Activated CD8-positive, alpha-beta memory T cell treated with anti-CD3 and anti-CD28 coated beads, Interleukin-2, amount 50 U/mL, for 4 hours (primary cell): ENCODE measurements around the gene ELL2.
"Not testable (repeated sequence)": the region's sequence is repeated elsewhere in the genome, so short reads cannot be mapped to it uniquely, and the experiment has no call there.

Experiments
- DNase-seq: peaks from one replicate; pipeline ENCODE4 v3.0.0-alpha.2; 2020

The ELL2 gene

DNA sequence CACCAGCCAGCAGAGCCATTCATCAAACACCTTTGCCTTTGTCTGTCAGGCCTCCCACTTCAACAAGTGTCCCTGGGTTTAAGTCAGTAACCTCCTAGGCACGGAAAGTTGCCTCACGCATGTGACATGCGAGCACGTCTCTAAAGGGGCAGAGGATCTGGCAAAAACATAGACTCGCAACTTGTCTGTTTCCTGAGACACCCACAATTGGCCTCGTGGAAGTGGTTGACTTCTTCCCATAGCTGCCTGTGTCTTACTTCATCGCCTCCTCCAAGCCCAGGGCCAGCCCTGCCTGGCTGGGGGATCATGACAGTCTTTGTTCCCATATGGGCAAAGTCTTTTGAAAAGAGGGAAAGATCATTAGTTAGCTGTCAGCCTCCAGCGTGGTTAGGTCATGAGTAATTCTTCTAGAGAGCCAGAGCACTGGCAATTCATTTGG, 103.6 kb downstream of the ELL2 start:
- DNase-seq = no peak

GRCh38 chr5:95857185-95857945, 104.3 kb downstream of the ELL2 start:
- no peak for DNase-seq

- DNase-seq = no peak
These were observed 105.1 kb downstream of the ELL2 start for GRCh38 chr5:95856501-95856981.

DNA sequence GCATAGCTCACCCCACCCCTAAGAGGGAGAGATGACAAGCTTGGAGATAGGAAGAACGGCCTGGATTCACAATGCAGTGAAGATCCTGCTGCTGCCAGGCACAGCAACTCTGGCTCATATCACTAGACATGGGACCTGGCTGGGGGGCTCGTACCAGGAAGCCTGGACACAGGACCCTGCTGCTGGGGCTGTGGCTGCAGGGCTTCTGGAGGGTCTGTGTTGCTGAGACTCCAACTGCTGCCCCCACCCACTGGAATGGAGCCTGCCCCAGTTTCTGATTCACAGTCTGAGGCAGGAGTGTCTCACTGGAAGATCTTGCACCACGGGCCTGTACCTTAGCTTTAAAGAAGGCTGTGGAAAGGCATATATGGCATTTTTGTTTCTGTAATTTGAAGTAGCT, 108.2 kb downstream of the ELL2 start:
- DNase-seq = no peak

DNA sequence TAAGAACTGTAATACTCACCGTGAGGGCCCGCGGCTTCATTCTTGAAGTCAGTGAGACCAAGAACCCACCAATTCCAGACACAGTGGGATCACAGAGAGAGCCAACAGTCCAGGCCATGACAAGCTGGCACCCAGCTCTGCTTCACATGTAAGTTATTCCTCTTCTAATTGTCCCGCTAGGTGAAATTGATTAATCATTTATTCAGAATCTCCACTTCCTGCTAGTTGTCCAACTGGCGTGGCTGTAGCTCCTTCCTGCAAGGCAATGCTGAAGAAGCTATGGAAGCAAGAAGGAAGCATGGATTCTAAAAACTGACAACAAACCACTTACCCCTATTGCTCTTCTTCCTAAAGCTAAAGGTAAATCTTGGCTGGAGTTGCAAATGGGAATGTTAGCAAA, 109.1 kb downstream of the ELL2 start:
- DNase-seq = no peak

DNA sequence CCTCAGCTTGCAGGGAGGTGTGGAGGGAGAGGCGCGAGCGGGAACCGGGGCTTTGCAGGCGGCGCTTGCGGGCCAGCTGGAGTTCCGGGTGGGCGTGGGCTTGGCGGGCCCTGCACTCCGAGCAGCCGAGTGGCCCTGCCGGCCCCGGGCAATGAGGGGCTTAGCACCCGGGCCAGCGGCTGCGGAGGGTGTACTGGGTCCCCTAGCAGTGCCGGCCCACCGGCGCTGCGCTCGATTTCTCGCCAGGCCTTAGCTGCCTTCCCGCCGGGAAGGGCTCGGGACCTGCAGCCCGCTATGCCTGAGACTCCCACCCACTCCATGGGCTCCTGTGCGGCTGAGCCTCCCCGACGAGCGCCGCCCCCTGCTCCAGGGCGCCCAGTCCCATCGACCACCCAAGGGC, 110.5 kb downstream of the ELL2 start:
- DNase-seq = not testable (repeated sequence)

DNA sequence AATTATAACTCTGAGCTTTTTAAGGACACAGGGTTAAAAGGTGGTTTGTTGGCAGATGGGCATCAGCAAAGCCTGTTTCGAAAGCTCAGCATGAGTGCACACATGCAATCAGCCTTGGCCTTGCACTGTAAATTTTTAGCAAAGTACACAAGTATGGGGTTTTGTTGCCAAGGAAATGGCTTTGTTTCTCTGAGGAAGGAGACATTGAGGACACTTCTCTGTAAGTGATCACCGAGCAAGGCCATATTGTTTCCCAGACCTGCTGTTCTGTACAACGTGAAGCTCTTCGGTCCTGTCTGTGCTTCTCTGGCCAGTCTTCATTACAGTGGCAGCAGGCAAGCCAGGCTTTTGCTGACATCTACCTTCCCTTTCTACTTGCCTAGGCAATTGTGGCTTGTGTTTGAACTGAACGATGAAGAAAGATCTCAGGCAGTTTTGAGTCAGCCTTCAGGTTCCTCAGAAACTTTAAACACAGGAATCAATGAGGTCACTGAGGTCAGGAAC, 111.2 kb downstream of the ELL2 start:
- DNase-seq = no peak

GRCh38 chr5:95848701-95849100, 113.0 kb downstream of the ELL2 start:
- no peak for DNase-seq

DNA sequence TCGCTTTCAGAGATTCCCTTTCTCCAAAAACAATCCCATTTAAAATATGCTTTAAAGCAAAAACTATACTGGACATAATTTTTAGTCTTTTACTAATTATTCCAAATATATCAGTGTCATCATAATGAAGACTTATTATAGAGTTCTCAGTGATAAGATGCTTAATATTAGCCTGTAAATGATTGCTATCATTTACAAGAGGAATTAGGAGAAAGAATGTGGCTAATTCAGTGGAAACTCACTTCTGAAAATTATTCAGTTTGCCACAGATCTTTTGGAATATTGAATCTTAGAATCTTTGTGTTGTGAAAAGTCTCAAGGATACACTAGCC, 114.4 kb downstream of the ELL2 start:
- DNase-seq = no peak

DNA sequence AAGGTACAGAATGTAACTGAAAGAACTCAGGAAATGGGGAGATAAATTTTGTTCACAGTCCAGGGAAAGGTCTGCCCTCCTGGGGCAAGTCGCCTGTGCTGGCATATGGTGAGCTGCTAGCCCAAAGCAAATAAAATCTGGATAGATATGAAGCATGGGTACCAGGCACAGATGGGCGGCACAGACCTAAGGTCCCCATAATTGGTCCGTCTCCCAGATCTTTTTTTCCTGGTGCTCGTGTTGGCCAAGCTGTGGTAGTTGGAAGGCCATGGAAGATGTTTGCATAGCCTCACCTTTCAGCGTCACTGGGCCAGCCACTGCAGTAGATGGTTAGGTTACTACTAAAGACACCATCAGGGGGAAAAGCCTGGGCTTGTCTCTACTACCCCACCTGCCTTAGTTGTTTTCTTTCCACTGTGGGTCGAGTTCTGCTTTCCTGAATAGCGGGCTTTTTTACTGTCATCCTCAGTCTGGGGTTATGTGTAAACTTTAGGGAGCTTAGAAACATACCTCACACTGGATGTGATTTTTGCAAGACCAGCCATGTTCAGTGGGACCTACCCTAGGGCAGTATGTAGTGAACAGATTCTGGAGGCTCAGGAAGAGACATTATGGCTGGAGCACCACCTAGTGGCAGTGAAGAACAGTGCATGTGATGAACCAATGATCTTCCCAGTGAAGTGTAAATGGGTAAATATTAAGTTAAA, 114.9 kb downstream of the ELL2 start:
- peak; percentile 71 for DNase-seq

- DNase-seq = no peak
These were observed 116.3 kb downstream of the ELL2 start for GRCh38 chr5:95845391-95845790.

DNA sequence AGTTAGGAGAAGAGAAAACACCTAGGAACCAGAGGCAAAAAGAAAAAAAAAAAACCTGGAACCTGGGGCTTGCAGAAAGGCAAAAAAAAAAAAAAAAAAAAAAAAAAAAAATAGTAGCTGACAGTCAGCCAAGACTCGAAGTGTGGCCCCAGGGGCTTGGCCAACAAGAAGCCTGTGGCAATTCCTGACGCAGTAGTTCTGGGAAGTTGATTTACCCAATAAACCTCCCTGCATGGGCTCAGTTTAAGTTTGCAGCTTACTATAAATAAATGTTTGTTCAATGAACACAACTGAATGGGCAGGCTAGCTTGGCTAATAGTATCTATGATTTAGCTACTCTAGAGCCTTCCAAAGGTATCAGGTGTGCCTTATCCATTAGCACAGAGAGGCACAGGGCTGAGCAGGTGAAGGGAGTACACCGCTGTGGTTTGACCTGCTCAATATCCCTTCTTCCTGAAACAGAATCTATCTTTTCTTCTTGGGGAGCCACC, 117.9 kb downstream of the ELL2 start:
- no peak for DNase-seq

- DNase-seq = peak; percentile 52
These were observed 118.7 kb downstream of the ELL2 start for GRCh38 chr5:95842854-95843544.

- DNase-seq = no peak
These were observed 119.5 kb downstream of the ELL2 start for GRCh38 chr5:95841914-95842812.

DNA sequence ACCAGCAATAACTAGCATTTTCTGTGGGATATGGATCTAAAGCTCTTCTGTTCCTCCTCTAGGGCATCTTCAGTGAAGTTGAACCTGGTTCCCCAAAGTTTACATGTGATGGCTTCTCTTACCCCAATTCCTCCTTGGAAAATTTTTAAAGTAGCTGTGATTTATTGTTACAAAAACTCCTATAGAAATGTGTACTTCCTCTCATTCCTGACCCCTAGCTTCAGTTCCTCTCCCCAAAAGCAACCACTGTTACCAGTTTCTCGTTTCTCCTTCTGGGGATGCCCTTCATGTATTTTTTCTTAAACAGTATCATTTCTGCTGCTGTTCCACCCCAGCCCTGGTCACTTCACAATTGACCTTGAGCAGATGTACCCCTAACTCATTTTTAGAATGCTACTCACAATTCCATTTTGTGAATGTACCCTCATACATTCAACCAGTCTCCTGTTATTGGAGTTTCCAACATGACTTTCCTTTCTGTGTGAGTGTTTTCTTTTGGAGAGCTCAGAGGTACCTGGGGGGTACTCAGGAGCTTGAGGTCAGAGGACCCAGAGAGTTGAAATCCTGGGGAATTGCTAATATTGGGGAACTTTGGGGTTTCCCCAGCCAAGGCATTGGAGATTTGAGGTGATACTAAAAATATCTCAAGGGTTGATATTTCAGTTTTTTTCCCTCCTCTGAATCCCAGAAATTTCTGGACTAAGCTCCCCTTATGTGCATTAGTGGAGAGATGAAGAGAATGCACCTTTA, 120.5 kb downstream of the ELL2 start:
- DNase-seq = no peak

- no peak for DNase-seq
These were observed 122.0 kb downstream of the ELL2 start for GRCh38 chr5:95839658-95840057.

- no peak for DNase-seq
These were observed 123.1 kb downstream of the ELL2 start for GRCh38 chr5:95838556-95838955.

- no peak for DNase-seq
These were observed 123.6 kb downstream of the ELL2 start for GRCh38 chr5:95838001-95838520.

DNA sequence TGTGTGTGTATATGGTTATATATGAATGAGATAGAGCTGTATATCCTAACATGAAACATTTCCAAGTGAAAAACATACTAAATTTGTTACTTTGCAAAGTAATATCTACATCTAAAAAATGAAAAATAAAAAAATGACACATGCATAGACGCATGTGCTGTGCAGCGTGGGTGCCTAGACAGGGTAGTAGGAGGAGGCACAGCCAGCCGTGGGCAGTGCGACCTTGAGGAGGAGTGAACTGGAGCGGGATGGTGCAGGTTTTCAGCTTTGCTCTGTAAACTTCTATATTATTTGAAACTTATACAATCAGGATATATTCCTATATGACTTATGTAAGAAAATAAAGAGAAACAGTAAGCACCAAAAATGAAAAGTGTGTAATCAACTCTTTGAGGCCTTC, 124.2 kb downstream of the ELL2 start:
- no peak for DNase-seq

DNA sequence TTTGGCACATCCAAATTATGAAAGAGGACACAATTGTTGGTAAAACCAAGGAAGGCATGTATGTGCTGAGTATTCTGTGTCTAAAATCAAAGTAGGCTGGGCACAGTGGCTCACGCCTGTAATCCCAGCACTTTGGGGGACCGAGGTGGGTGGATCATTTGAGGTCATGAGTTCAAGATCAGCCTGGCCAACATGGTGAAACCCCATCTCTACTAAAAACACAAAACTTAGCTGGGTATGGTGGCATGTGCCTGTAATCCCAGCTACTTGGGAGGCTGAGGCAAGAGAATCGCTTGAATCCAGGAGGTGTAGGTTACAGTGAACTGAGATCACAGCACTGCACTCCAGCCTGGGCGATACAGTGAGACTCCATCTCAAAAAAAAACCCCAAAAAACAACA, 124.7 kb downstream of the ELL2 start:
- not testable (repeated sequence) for DNase-seq

DNA sequence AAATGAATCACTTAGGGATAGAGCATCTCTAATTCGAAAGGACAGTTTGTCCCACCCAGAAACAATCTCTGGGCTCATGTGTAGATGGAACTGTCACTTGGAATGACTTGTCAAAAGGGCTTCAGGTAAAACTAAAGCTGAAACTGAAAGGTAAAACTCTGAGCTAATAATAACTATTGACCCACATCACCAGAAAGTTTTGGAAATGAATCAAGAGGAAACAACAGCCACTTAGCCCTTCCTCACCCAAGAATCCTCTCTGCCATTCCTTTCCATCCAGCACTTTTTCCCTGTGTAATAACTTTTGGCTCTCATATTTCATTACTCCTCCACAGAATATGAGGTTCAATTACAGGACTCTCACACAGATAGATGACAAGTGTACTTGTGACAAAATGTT, 125.1 kb downstream of the ELL2 start:
- no peak for DNase-seq
